HG03558 (cell line): ENCODE measurements around the gene RAI14.

Experiments used
- ATAC-seq: cut with Tn5 transposase; IDR thresholded peaks from one replicate; pipeline ENCODE4 v1.9.1; 2021; ENCODE audit warnings: moderate number of reproducible peaks; ENCODE audit not compliant: unreplicated experiment; ENCODE audit errors: extremely low read depth

The RAI14 gene

GRCh38 chr5:34673463-34674125 lies 17.5 kb downstream of the RAI14 start:
- ATAC-seq, result no peak

DNA sequence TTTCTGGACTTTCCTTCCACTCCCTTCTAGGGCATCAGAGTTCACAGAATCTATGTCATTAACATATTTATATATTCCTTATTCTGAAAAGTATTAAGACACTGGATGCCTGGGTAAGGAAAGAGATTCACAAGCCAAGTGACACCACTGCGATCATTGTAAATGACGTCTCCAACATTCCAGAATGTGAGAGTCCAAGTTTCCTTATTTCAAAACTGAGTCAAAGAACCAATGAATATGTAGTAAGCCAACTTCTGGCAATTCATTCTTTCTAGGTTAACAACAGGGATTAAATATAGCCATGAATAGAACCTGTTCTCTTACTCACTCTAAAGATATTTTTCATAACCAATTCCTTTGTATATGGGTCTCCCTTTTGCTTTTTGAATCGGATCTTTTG lies 18.1 kb downstream of the RAI14 start:
- no peak for ATAC-seq

GRCh38 chr5:34675857-34676256 lies 19.7 kb downstream of the RAI14 start:
- ATAC-seq, result no peak

DNA sequence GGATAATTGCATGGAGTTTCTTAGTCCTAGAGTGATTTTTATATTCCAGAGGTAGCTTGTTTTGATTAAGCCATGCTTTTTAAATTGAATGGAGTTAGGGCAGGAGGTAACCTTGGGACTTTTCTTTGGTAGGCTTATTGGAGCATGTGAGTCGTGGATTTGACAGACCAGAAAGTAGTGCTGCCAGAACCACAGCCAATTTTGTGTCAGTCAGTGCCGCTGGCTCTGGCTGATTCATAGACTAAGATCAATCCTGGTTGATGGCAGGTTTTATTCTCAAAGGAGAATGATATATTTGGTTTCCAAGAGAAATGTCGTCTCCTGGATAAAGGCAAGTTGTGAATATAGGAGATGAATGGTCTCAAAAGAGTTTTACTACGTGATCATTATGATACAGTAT lies 20.3 kb downstream of the RAI14 start:
- no peak for ATAC-seq

GRCh38 chr5:34677428-34677827 lies 21.3 kb downstream of the RAI14 start:
- ATAC-seq, result no peak

DNA sequence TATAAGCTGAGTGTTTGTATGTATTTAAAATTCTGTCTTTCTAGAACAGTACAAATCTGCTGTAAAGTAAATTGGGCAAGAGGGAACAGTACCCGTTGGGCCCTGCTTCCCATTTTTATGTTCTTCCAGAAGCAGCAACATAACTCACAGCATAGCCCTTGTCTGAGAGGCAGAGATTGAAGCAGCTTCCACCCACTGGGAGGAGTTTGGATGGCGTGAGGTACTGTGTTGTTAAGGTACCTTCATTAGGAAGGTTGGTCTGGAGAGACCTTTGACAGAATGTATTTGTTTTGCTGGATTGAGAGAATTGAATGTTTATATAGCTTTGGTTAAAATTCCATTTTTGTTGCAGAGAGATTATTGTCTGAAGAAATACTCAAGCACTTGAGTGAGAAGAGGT lies 24.8 kb downstream of the RAI14 start:
- no peak for ATAC-seq

GRCh38 chr5:34682926-34683623 lies 26.9 kb downstream of the RAI14 start:
- ATAC-seq, result no peak

GRCh38 chr5:34684281-34684979 lies 28.3 kb downstream of the RAI14 start:
- ATAC-seq, result no peak

- no peak for ATAC-seq
Measured at GRCh38 chr5:34684980-34685352, 28.8 kb downstream of the RAI14 start.

- ATAC-seq, result no peak
Measured at GRCh38 chr5:34685485-34686165, 29.5 kb downstream of the RAI14 start.

GRCh38 chr5:34686762-34687268 lies 30.7 kb downstream of the RAI14 start:
- ATAC-seq, result no peak

DNA sequence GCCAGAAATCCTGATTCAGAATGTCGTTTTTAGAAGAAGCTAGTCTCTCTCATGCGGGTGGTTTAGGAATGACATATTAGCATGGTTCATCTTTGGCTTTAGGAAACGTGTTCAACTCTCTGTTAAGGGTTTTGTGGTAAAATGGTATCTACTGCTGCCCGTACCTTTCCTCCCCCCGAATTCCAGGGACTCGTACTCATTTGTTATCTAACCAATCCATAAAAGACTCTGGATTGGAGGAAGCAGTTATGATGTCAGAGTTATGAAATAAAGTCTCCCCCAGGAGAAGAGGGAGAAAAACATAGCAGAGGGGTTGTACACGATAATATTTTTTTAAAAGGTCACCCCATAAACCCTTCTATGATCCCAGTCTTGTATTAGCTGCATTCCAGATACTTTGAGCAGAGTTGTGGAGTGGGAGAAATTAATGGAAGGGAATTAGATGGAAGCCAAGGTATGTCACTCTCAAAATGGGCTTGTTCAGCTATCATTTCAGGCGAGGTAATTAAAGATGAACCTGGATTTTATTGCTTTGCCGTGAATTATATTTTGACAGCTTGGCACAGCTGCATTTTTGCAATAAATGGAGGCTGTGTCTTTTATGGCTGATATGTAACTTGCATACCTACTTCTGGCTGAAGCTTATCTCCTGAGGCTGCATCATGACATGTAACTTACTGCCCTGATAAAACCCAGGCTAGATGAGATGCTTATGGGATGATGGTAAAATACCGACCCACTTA lies 31.3 kb downstream of the RAI14 start:
- ATAC-seq, result no peak

DNA sequence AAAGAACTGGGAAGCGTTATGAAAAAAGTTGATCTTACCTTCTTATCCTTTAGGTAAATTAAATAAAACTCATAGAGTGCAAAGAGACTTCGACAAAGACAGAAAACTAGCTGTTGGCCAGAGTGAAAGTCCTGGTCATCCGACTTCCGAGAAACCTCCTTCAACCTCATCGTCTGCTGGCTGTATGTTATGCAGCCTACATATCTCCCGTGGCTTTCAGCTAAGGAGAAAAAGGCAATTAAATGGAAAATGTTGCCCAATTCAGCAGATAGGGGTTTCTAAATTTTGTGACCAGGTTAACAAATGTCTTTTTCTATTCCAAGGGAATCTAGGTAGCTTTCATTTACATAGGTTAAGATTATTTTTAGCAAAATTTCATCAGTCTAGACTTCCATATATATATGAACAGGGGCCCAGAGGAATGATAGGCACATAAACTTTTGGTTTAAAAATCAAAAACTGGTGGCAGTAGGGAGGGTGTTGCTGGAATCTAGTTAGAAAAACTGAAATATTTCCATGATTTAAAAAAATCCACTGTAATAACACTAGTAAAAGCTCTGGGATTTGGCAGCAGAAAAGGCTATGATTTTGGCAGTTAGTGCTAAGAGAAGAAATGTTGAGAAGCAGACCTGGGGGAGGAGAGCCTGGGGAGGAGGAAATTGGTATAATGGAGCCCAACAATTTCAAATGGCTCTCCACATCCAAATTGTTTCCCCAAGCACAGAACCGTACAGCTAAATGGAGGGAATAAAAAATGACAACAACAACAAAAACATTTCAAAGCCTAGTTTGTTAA lies 32.1 kb downstream of the RAI14 start:
- ATAC-seq, result no peak

GRCh38 chr5:34690301-34690700 lies 34.2 kb downstream of the RAI14 start:
- ATAC-seq, result no peak

DNA sequence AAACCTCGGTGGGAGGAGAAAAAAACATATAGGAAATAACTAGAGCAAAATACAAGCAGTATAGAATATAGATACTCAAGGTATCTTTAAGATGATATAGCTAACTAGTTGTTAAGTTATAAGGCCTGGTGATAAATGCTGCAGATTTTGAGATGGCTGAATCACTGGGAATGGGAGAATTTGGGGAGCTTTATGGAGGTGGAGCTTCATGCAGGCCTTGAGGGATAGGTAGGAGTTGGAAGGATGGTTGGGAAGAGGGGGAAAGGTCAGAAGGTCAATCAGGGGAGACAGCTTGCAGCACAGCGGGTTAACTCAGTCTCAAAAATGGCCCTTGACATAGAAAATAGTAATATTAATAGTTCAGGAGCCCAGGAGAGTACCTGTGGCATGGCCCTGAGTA lies 34.8 kb downstream of the RAI14 start:
- no peak for ATAC-seq

- ATAC-seq, result no peak
Measured at GRCh38 chr5:34691326-34691725, 35.2 kb downstream of the RAI14 start.

GRCh38 chr5:34692786-34693185 lies 36.7 kb downstream of the RAI14 start:
- ATAC-seq, result no peak

DNA sequence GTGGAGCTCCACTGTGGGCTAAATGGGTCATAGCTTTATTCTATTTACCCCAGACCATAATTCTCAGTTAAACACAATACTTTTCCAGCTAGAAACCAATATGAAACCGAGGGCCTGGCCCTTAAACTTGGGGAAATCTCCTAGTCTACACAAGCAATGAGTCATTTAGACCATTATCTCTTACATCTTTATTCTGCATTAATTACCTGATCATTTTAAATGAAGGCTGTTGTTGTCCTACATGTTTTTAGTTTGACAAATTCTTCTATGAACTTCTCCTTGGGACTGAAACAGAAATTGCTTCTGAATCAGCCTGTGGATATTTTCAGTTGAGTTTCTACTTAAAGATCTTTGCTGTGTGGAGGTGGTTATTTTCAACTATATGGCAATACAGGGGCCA lies 37.9 kb downstream of the RAI14 start:
- no peak for ATAC-seq

- ATAC-seq, result no peak
Measured at GRCh38 chr5:34694685-34695084, 38.6 kb downstream of the RAI14 start.
